Parathyroid adenoma (tissue), 2 donors: Measurements from ENCODE around the gene ERCC2.
"Not testable (repeated sequence)": the region's sequence is repeated elsewhere in the genome, so short reads cannot be mapped to it uniquely, and the experiment has no call there.

Source experiments
- H2AFZ ChIP-seq: fragments of 300-600 bp; sonication (generic); one replicate; pipeline ENCODE4 v1.7.0; 2017; ENCODE audit warnings: antibody characterized with exemption, mild to moderate bottlenecking
- H3K27ac ChIP-seq: fragments of 300-600 bp; sonication (generic); one replicate; pipeline ENCODE4 v1.7.0; 2017
- H3K27me3 ChIP-seq: fragments of 300-600 bp; sonication (generic); one replicate; pipeline ENCODE4 v1.7.0; 2017; ENCODE audit warnings: low read length; ENCODE audit not compliant: control insufficient read depth, insufficient read depth
- H3K36me3 ChIP-seq: fragments of 300-600 bp; sonication (generic); one replicate; pipeline ENCODE4 v1.7.0; 2017; ENCODE audit warnings: low read length; ENCODE audit not compliant: control insufficient read depth, insufficient read depth
- H3K4me1 ChIP-seq: fragments of 300-600 bp; sonication (generic); one replicate; pipeline ENCODE4 v1.7.0; 2017; ENCODE audit warnings: control low read depth
- H3K4me2 ChIP-seq: fragments of 300-600 bp; sonication (generic); one replicate; pipeline ENCODE4 v1.7.0; 2017; ENCODE audit warnings: low read length
- H3K4me3 ChIP-seq: fragments of 300-600 bp; sonication (generic); one replicate; pipeline ENCODE4 v1.7.0; 2017; ENCODE audit warnings: low read depth, low read length
- H3K79me2 ChIP-seq: fragments of 300-600 bp; sonication (generic); one replicate; pipeline ENCODE4 v1.7.0; 2017; ENCODE audit warnings: control low read depth
- H3K9ac ChIP-seq: fragments of 300-600 bp; sonication (generic); one replicate; pipeline ENCODE4 v1.7.0; 2017; ENCODE audit warnings: mild to moderate bottlenecking
- H3K9me3 ChIP-seq: fragments of 300-600 bp; sonication (generic); one replicate; pipeline ENCODE4 v1.7.0; 2017; ENCODE audit warnings: low read length; ENCODE audit not compliant: control insufficient read depth
- CTCF ChIP-seq: fragments of 300-600 bp; sonication (generic); IDR thresholded peaks from one replicate; pipeline ENCODE4 v1.7.0; 2017; ENCODE audit warnings: antibody characterized with exemption, mild to moderate bottlenecking
- donor health status: primary hyperparathyroidism.

Gene ERCC2

GRCh38 chr19:45414468-45414867 lies 44.1 kb upstream of the ERCC2 start:
- H3K79me2 ChIP-seq: no peaks in the 10 kb centered on the region
- no peak overlapping the region for H3K4me3 ChIP-seq
- H3K27ac ChIP-seq: no peak overlapping the region
- no peak overlapping the region for H3K9ac ChIP-seq
- no peaks in the 10 kb centered on the region for H3K9me3 ChIP-seq
- no peaks in the 10 kb centered on the region for H3K4me1 ChIP-seq
- H3K27me3 ChIP-seq: no peaks in the 10 kb centered on the region
- H3K4me2 ChIP-seq: no peak overlapping the region
- TF ChIP-seq CTCF: no peak
- H2AFZ ChIP-seq: no peak overlapping the region
- no peaks in the 10 kb centered on the region for H3K36me3 ChIP-seq

- no peaks in the 10 kb centered on the region for H3K79me2 ChIP-seq
- no peak overlapping the region for H3K27ac ChIP-seq
- no peak overlapping the region for H3K4me2 ChIP-seq
- no peaks in the 10 kb centered on the region for H3K36me3 ChIP-seq
- H3K4me3 ChIP-seq: no peak overlapping the region
- H3K4me1 ChIP-seq: no peaks in the 10 kb centered on the region
- no peaks in the 10 kb centered on the region for H3K9me3 ChIP-seq
- no peak for TF ChIP-seq CTCF
- no peak overlapping the region for H3K9ac ChIP-seq
- H3K27me3 ChIP-seq: no peaks in the 10 kb centered on the region
- no peak overlapping the region for H2AFZ ChIP-seq
Measured at GRCh38 chr19:45413497-45413896, 43.1 kb upstream of the ERCC2 start.

GRCh38 chr19:45410330-45410729 lies 40.0 kb upstream of the ERCC2 start:
- H3K36me3 ChIP-seq, H3K27me3 ChIP-seq, H3K9me3 ChIP-seq, H3K4me3 ChIP-seq, H3K79me2 ChIP-seq, H3K4me2 ChIP-seq, H3K9ac ChIP-seq, H3K4me1 ChIP-seq, H2AFZ ChIP-seq, H3K27ac ChIP-seq: not testable (repeated sequence)

- peaks cover 2% of the 10 kb centered on the region for H3K4me1 ChIP-seq
- H3K36me3 ChIP-seq: no peaks in the 10 kb centered on the region
- H3K27me3 ChIP-seq: no peaks in the 10 kb centered on the region
- no peak overlapping the region for H3K27ac ChIP-seq
- no peak overlapping the region for H3K4me2 ChIP-seq
- no peak overlapping the region for H2AFZ ChIP-seq
- peaks cover 6% of the 10 kb centered on the region for H3K79me2 ChIP-seq
- no peaks in the 10 kb centered on the region for H3K9me3 ChIP-seq
- H3K9ac ChIP-seq: no peak overlapping the region
- H3K4me3 ChIP-seq: no peak overlapping the region
- no peak for TF ChIP-seq CTCF
Measured at GRCh38 chr19:45409557-45409920, 39.2 kb upstream of the ERCC2 start.

GRCh38 chr19:45408830-45409556 lies 38.6 kb upstream of the ERCC2 start:
- peaks cover 4% of the 10 kb centered on the region for H3K4me1 ChIP-seq
- H3K9me3 ChIP-seq: no peaks in the 10 kb centered on the region
- no peak overlapping the region for H2AFZ ChIP-seq
- TF ChIP-seq CTCF: no peak
- H3K9ac ChIP-seq: no peak overlapping the region
- no peaks in the 10 kb centered on the region for H3K36me3 ChIP-seq
- peaks cover 6% of the 10 kb centered on the region for H3K79me2 ChIP-seq
- no peak overlapping the region for H3K27ac ChIP-seq
- H3K4me3 ChIP-seq: no peak overlapping the region
- no peaks in the 10 kb centered on the region for H3K27me3 ChIP-seq
- H3K4me2 ChIP-seq: no peak overlapping the region
